Ishikawa (cell line): Measurements from ENCODE around the gene REPS2.

Source experiments
- CEBPB ChIP-seq: IDR thresholded peaks from 2 replicates; pipeline ENCODE4 v1.6.1; 2012
- EP300 ChIP-seq: IDR thresholded peaks from 2 replicates; pipeline ENCODE4 v1.6.1; 2012; ENCODE audit warnings: borderline replicate concordance
- FOXM1 ChIP-seq: IDR thresholded peaks from 2 replicates; pipeline ENCODE4 v1.6.1; 2012; ENCODE audit warnings: low read depth, borderline replicate concordance
- RAD21 ChIP-seq: IDR thresholded peaks from 2 replicates; pipeline ENCODE4 v1.6.1; 2012; ENCODE audit warnings: low read depth
- TAF1 ChIP-seq: IDR thresholded peaks from 2 replicates; pipeline ENCODE4 v1.6.1; 2012; ENCODE audit warnings: low read depth, mild to moderate bottlenecking
- YY1 ChIP-seq: IDR thresholded peaks from 2 replicates; pipeline ENCODE4 v1.6.1; 2012; ENCODE audit warnings: low read depth
- ZBTB7A ChIP-seq: IDR thresholded peaks from 2 replicates; pipeline ENCODE4 v1.6.1; 2012; ENCODE audit warnings: low read depth
- TF ChIP-seq, protein P1 (sequence below): IDR thresholded peaks from 2 replicates; pipeline ENCODE4 v1.6.1; 2012; ENCODE audit warnings: low read depth, mild to moderate bottlenecking
- TF ChIP-seq, protein P2 (sequence below): IDR thresholded peaks from 2 replicates; pipeline ENCODE4 v1.6.1; 2012

DNA sequence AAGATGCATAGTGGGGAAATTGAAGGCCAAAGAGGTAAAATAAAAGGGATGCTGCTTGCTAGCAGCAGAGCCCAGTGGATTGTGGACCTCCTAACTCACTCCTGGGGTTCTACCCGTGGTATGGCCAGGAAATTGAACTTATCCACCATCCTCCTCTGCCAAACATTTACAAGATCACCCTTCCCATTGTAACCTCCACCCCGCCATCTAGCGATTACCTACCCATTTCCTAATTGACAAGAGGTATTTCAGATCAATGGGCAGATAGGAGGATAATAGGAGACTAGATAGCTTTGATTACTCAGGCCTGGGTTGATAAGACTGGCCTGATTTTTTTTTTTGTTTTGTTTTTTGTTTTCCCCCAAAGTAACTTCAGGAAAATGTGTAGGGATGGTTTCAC, 67.8 kb downstream of the REPS2 start:
- TF ChIP-seq EP300 (no peak), TAF1 (no peak), ZBTB7A (no peak), YY1 (no peak), FOXM1 (no peak), CEBPB (no peak), RAD21 (no peak)
- TF ChIP-seq, protein P1, sequence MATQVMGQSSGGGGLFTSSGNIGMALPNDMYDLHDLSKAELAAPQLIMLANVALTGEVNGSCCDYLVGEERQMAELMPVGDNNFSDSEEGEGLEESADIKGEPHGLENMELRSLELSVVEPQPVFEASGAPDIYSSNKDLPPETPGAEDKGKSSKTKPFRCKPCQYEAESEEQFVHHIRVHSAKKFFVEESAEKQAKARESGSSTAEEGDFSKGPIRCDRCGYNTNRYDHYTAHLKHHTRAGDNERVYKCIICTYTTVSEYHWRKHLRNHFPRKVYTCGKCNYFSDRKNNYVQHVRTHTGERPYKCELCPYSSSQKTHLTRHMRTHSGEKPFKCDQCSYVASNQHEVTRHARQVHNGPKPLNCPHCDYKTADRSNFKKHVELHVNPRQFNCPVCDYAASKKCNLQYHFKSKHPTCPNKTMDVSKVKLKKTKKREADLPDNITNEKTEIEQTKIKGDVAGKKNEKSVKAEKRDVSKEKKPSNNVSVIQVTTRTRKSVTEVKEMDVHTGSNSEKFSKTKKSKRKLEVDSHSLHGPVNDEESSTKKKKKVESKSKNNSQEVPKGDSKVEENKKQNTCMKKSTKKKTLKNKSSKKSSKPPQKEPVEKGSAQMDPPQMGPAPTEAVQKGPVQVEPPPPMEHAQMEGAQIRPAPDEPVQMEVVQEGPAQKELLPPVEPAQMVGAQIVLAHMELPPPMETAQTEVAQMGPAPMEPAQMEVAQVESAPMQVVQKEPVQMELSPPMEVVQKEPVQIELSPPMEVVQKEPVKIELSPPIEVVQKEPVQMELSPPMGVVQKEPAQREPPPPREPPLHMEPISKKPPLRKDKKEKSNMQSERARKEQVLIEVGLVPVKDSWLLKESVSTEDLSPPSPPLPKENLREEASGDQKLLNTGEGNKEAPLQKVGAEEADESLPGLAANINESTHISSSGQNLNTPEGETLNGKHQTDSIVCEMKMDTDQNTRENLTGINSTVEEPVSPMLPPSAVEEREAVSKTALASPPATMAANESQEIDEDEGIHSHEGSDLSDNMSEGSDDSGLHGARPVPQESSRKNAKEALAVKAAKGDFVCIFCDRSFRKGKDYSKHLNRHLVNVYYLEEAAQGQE, result no peak
- TF ChIP-seq, protein P2, sequence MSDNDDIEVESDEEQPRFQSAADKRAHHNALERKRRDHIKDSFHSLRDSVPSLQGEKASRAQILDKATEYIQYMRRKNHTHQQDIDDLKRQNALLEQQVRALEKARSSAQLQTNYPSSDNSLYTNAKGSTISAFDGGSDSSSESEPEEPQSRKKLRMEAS, result no peak
